Measurements from ENCODE around the gene GTPBP1. TPM values are rescaled to one million over a fixed set of nuclear protein-coding genes. Genes with fewer than 3 reads are reported as not detected.

Gene GTPBP1
- total RNA-seq, 1 donor from 2014 or later: 49.8 TPM

GRCh38 chr22:38750104-38750503 lies 44.4 kb downstream of the GTPBP1 start:
- Histone ChIP-seq H3K79me2 (ENCODE audit: insufficient read depth, low read length) (peaks cover 17% of the 10 kb centered on the region), H3K4me1 (ENCODE audit: insufficient read depth, low read length) (peaks cover 13% of the 10 kb centered on the region), H3K36me3 (ENCODE audit: insufficient read depth, low read length) (peaks cover 24% of the 10 kb centered on the region), H4K20me1 (ENCODE audit: insufficient read depth, low read length) (no peaks in the 10 kb centered on the region), H3K9me3 (ENCODE audit: insufficient read depth, low read depth, low read length) (no peaks in the 10 kb centered on the region), H3K27me3 (ENCODE audit: insufficient read depth, low read length) (no peaks in the 10 kb centered on the region), H3K9ac (ENCODE audit: low read length) (no peak overlapping the region), H3K4me3 (ENCODE audit: insufficient read depth, low read depth, low read length) (no peak overlapping the region), H2AFZ (ENCODE audit: low read depth, low read length) (no peak overlapping the region), H3K4me2 (ENCODE audit: low read length) (no peak overlapping the region), H3K27ac (ENCODE audit: low read depth, low read length) (no peak overlapping the region)
- peaks cover 9% of the 10 kb centered on the region for H3K36me3 Mint-ChIP-seq (ENCODE audit: low read depth, unreplicated experiment)
- peaks cover 1% of the 10 kb centered on the region for H3K4me1 Mint-ChIP-seq (ENCODE audit: low read depth, unreplicated experiment)
- no peak for FAIRE-seq
- H3K27ac Mint-ChIP-seq (ENCODE audit: unreplicated experiment): no peak overlapping the region
- no peaks in the 10 kb centered on the region for H3K9me3 Mint-ChIP-seq (ENCODE audit: unreplicated experiment)
- TF ChIP-seq, protein P1, sequence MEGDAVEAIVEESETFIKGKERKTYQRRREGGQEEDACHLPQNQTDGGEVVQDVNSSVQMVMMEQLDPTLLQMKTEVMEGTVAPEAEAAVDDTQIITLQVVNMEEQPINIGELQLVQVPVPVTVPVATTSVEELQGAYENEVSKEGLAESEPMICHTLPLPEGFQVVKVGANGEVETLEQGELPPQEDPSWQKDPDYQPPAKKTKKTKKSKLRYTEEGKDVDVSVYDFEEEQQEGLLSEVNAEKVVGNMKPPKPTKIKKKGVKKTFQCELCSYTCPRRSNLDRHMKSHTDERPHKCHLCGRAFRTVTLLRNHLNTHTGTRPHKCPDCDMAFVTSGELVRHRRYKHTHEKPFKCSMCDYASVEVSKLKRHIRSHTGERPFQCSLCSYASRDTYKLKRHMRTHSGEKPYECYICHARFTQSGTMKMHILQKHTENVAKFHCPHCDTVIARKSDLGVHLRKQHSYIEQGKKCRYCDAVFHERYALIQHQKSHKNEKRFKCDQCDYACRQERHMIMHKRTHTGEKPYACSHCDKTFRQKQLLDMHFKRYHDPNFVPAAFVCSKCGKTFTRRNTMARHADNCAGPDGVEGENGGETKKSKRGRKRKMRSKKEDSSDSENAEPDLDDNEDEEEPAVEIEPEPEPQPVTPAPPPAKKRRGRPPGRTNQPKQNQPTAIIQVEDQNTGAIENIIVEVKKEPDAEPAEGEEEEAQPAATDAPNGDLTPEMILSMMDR (IDR thresholded peaks at IDR 0.05; ENCODE audit: insufficient read depth, low read depth, low read length): no peak
- TF ChIP-seq EZH2 (IDR thresholded peaks at IDR 0.05; ENCODE audit: insufficient read depth, low read length): no peak
- no peak for DNase-seq (ENCODE audit: low read depth)
- H3K4me3 Mint-ChIP-seq (ENCODE audit: unreplicated experiment): no peak overlapping the region
- H3K27me3 Mint-ChIP-seq (ENCODE audit: low read depth, unreplicated experiment): no peaks in the 10 kb centered on the region

- Histone ChIP-seq H3K9me3 (ENCODE audit: insufficient read depth, low read depth, low read length) (no peaks in the 10 kb centered on the region), H3K9ac (ENCODE audit: low read length) (no peak overlapping the region), H3K4me3 (ENCODE audit: insufficient read depth, low read depth, low read length) (no peak overlapping the region), H3K4me1 (ENCODE audit: insufficient read depth, low read length) (peaks cover 13% of the 10 kb centered on the region), H4K20me1 (ENCODE audit: insufficient read depth, low read length) (no peaks in the 10 kb centered on the region), H3K4me2 (ENCODE audit: low read length) (no peak overlapping the region), H3K27ac (ENCODE audit: low read depth, low read length) (no peak overlapping the region), H2AFZ (ENCODE audit: low read depth, low read length) (no peak overlapping the region), H3K27me3 (ENCODE audit: insufficient read depth, low read length) (no peaks in the 10 kb centered on the region), H3K36me3 (ENCODE audit: insufficient read depth, low read length) (peaks cover 19% of the 10 kb centered on the region), H3K79me2 (ENCODE audit: insufficient read depth, low read length) (peaks cover 17% of the 10 kb centered on the region)
- Mint-ChIP-seq H3K27ac (ENCODE audit: unreplicated experiment) (no peak overlapping the region), H3K9me3 (ENCODE audit: unreplicated experiment) (no peaks in the 10 kb centered on the region), H3K4me3 (ENCODE audit: unreplicated experiment) (no peak overlapping the region), H3K4me1 (ENCODE audit: low read depth, unreplicated experiment) (peaks cover 1% of the 10 kb centered on the region), H3K36me3 (ENCODE audit: low read depth, unreplicated experiment) (peaks cover 7% of the 10 kb centered on the region), H3K27me3 (ENCODE audit: low read depth, unreplicated experiment) (no peaks in the 10 kb centered on the region)
- no peak for FAIRE-seq
- DNase-seq (ENCODE audit: low read depth): no peak
- TF ChIP-seq, protein P1 (IDR thresholded peaks at IDR 0.05; ENCODE audit: insufficient read depth, low read depth, low read length): no peak
- no peak for TF ChIP-seq EZH2 (IDR thresholded peaks at IDR 0.05; ENCODE audit: insufficient read depth, low read length)
Observed at GRCh38 chr22:38750638-38751037, 44.9 kb downstream of the GTPBP1 start.

DNA sequence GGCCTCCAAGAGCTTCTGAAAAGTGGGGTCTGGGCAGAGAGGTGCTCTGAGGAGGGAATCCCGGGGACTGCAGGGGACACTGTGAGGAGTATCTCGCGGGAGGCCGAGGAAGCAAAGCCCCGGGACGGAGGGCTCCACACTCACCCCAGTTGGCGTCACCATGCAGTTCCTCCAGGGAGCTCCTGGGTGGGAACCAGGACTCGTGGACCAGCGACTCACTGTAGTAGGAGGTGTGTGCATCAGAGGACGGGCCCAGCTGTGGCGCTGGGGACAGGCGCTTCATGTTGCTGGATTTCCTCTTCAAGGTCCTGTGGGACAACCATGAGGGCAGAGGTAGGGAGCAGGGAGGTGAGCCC lies 45.3 kb downstream of the GTPBP1 start:
- H3K36me3 Mint-ChIP-seq (ENCODE audit: low read depth, unreplicated experiment): peaks cover 7% of the 10 kb centered on the region
- Histone ChIP-seq H3K27ac (ENCODE audit: low read depth, low read length) (no peak overlapping the region), H3K4me1 (ENCODE audit: insufficient read depth, low read length) (peaks cover 14% of the 10 kb centered on the region), H3K27me3 (ENCODE audit: insufficient read depth, low read length) (no peaks in the 10 kb centered on the region), H3K4me3 (ENCODE audit: insufficient read depth, low read depth, low read length) (no peak overlapping the region), H3K9ac (ENCODE audit: low read length) (no peak overlapping the region), H3K36me3 (ENCODE audit: insufficient read depth, low read length) (peaks cover 19% of the 10 kb centered on the region), H3K4me2 (ENCODE audit: low read length) (no peak overlapping the region), H4K20me1 (ENCODE audit: insufficient read depth, low read length) (no peaks in the 10 kb centered on the region), H3K9me3 (ENCODE audit: insufficient read depth, low read depth, low read length) (no peaks in the 10 kb centered on the region), H2AFZ (ENCODE audit: low read depth, low read length) (no peak overlapping the region), H3K79me2 (ENCODE audit: insufficient read depth, low read length) (peaks cover 17% of the 10 kb centered on the region)
- no peaks in the 10 kb centered on the region for H3K9me3 Mint-ChIP-seq (ENCODE audit: unreplicated experiment)
- no peaks in the 10 kb centered on the region for H3K27me3 Mint-ChIP-seq (ENCODE audit: low read depth, unreplicated experiment)
- DNase-seq (ENCODE audit: low read depth) (no peak), FAIRE-seq (no peak)
- H3K27ac Mint-ChIP-seq (ENCODE audit: unreplicated experiment): no peak overlapping the region
- peaks cover 1% of the 10 kb centered on the region for H3K4me1 Mint-ChIP-seq (ENCODE audit: low read depth, unreplicated experiment)
- TF ChIP-seq, protein P1 (IDR thresholded peaks at IDR 0.05; ENCODE audit: insufficient read depth, low read depth, low read length): no peak
- TF ChIP-seq EZH2 (IDR thresholded peaks at IDR 0.05; ENCODE audit: insufficient read depth, low read length): no peak
- no peak overlapping the region for H3K4me3 Mint-ChIP-seq (ENCODE audit: unreplicated experiment)
